Sigmoid colon (tissue), 7 donors: Measurements from ENCODE around the gene C11orf68. TPM values are rescaled to one million over a fixed set of nuclear protein-coding genes. Genes with fewer than 3 reads are reported as not detected.

ENCODE experiments used
- DNase-seq: peaks from one replicate; pipeline ENCODE4 v3.0.0-alpha.2; 2019
- H3K27ac ChIP-seq, 4 donors: fragments of 200-600 bp; sonication (generic); one replicate each; pipeline ENCODE4 v1.5.1; 2016 to 2019; ENCODE audit warnings: mild to moderate bottlenecking in 1 of 4
- H3K27me3 ChIP-seq, 3 donors: fragments of 200-600 bp; sonication (generic); one replicate each; pipeline ENCODE4 v1.5.1; 2019; ENCODE audit warnings: mild to moderate bottlenecking in 1 of 3
- H3K36me3 ChIP-seq, 4 donors: fragments of 200-600 bp; sonication (generic); one replicate each; pipeline ENCODE4 v1.5.1; 2016 to 2019
- H3K4me1 ChIP-seq, 4 donors: fragments of 200-600 bp; sonication (generic); one replicate each; pipeline ENCODE4 v1.5.1; 2017 to 2019
- H3K4me3 ChIP-seq, 4 donors: fragments of 200-600 bp; sonication (generic); one replicate each; pipeline ENCODE4 v1.5.1; 2017 to 2019; ENCODE audit warnings: mild to moderate bottlenecking in 2 of 4, moderate library complexity in 1 of 4
- H3K9me3 ChIP-seq, 4 donors: fragments of 200-600 bp in 3 of 4; sonication (generic) in 3 of 4; one replicate each; pipeline versions ENCODE4 v1.5.1 to v1.6.1; 2013 to 2019
- CTCF ChIP-seq, 4 experiments: fragments of 450-650 bp in 3 of 4; fragments of 200-600 bp in 1 of 4; IDR thresholded peaks; one replicate each; pipeline ENCODE4 v1.5.1; 2016 to 2019; ENCODE audit warnings: antibody characterized with exemption in 4 of 4, mild to moderate bottlenecking in 3 of 4, moderate library complexity in 2 of 4
- EP300 ChIP-seq, 4 donors: sonication (generic); formaldehyde crosslinking; IDR thresholded peaks; one replicate each; pipeline ENCODE4 v1.6.1; 2017; ENCODE audit warnings: antibody characterized with exemption in 4 of 4
- POLR2A ChIP-seq, 2 donors: fragments of 450-650 bp; IDR thresholded peaks; one replicate each; pipeline ENCODE4 v1.6.1; 2016; ENCODE audit warnings: antibody characterized with exemption in 2 of 2, mild to moderate bottlenecking in 2 of 2, moderate library complexity in 2 of 2
- POLR2AphosphoS5 ChIP-seq, 4 donors: sonication (generic); formaldehyde crosslinking; IDR thresholded peaks; one replicate each; pipeline ENCODE4 v1.6.1; 2017; ENCODE audit warnings: antibody characterized with exemption in 4 of 4
- whole genome bisulfite sequencing, 2 donors: extraction: QIAGEN DNeasy Blood & Tissue Kit; methylation state at CpG; one replicate each; pipeline ENCODE4 v1.1.7; 2013; 5-methylcytosine and 5-hydroxymethylcytosine counted together
- intact Hi-C: fragments of 100-400 bp; cut with DNase I; formaldehyde crosslinking; loops from one replicate; pipeline ENCODE4 v1.15.1; 2023
- polyA plus RNA-seq, 3 donors: library from polyadenylated mRNA; stranded (reverse); fragments of 200-250 nt; gene quantifications; one replicate each; pipeline ENCODE4 v1.2.3, GENCODE V29; 2013
- total RNA-seq, 4 donors: library from RNA; depleted of rRNA; stranded (reverse); fragments of >200 nt; gene quantifications; one replicate each; pipeline ENCODE4 v1.1.0, GENCODE V29; 2016
- donor health status: healthy with polysubstance abuse.
- donor health status: Bipolar disorder and iron deficiency.
- donor health status: healthy.

C11orf68 gene
- total and polyA plus RNA-seq, 7 donors = 22.1 to 36.3 (median 24.0) TPM

DNA sequence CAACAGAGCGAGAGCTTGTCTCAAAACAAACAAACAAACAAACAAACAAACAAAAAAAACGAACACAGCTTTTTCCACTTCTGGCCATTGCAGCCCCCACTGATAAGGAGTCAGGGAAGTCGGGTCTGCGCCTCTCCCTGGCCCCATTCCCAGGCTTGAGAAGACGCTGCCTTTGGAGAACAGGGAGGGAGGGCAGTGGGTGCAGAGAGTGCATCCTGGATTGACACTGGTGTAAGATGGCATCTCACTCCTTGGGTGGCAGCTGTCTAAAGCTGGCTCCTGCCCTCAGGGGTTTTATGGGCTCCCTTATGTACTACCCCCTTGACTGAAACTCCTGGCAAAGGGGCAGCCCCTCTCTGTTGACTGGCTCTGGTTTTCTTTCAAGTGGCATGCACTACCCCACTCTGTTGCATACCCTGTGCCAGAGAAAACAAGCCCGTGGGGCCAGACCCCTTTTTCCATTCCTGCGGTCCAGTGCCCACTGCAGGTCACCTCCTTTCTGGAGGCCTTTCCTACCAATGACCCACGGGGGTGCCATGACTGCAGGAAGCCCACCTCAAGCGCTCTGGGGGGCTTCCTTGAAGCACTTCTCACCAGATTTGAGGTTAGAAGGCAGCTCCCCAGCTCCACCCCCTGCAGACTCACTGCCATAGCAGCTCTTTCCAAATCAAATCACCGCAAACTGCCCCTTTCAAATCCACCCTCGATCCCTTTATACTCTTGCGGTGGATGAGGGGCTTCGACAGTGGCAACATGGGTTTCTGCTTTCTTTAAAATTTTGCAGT is 13.1 kb upstream of the C11orf68 start:
- H3K9me3 ChIP-seq = no peaks in the 10 kb centered on the region
- no peak overlapping the region for H3K27ac ChIP-seq
- no peak for TF ChIP-seq POLR2A (IDR thresholded peaks at IDR 0.05)
- TF ChIP-seq POLR2AphosphoS5 (IDR thresholded peaks at IDR 0.05) = no peak
- TF ChIP-seq CTCF (IDR thresholded peaks at IDR 0.05) = no peak
- no peak for TF ChIP-seq EP300 (IDR thresholded peaks at IDR 0.05)
- DNase-seq = no peak
- H3K4me1 ChIP-seq = no peaks in the 10 kb centered on the region
- H3K36me3 ChIP-seq = no peaks in the 10 kb centered on the region
- WGBS, 2 donors = 54 to 71% methylated on average over 13 of the region's 13 CpGs
- no peaks in the 10 kb centered on the region for H3K27me3 ChIP-seq
- intact Hi-C loops = no loop called here
- no peak overlapping the region for H3K4me3 ChIP-seq

- Histone ChIP-seq H3K9me3 (no peaks in the 10 kb centered on the region), H3K4me3 (no peak overlapping the region), H3K27me3 (no peaks in the 10 kb centered on the region), H3K4me1 (no peaks in the 10 kb centered on the region), H3K27ac (no peak overlapping the region), H3K36me3 (peaks cover 0 to under 1% (median 0%) of the 10 kb centered on the region in 4 donors)
- intact Hi-C loops = no loop called here
- no peak for DNase-seq
- WGBS, 2 donors = 55 to 78% methylated on average over 6 of the region's 6 CpGs
- TF ChIP-seq CTCF (IDR thresholded peaks at IDR 0.05) = no peak
- no peak for TF ChIP-seq EP300 (IDR thresholded peaks at IDR 0.05)
- TF ChIP-seq POLR2AphosphoS5 (IDR thresholded peaks at IDR 0.05) = no peak
- TF ChIP-seq POLR2A (IDR thresholded peaks at IDR 0.05) = no peak
Observed at GRCh38 chr11:65928667-65929066, 9.8 kb upstream of the C11orf68 start.

DNA sequence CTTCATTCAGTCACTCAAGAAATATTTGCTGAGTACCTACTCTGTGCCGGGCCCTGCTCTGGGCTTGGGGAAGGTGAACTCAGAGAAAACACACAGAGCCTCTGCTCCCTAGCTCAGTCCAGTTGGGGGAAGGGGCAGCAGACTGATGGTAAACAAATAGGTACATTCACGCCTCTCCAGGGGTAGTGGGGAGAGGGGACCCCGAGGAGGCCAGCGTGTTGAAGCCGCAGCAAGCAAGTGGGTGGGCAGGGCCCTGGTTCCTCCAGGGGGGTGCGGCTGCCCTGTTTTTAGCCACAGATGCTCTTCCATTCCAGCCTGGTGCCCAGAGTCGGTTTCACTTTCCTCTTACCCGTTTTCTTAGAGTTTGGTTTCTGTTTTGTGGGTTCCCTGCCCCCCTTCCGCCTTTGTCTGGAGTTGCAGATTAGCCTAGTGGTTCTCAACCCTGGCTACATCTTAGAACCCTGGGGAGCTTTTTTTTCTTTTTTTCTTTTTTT is 9.1 kb upstream of the C11orf68 start:
- Histone ChIP-seq H3K27me3 (no peaks in the 10 kb centered on the region), H3K9me3 (no peaks in the 10 kb centered on the region), H3K4me3 (no peak overlapping the region), H3K36me3 (peaks cover 0 to 6% (median under 1%) of the 10 kb centered on the region in 4 donors), H3K27ac (peak overlapping the region in 2 of 4 donors; percentile 17 to 34), H3K4me1 (no peaks in the 10 kb centered on the region)
- 26 to 55% methylated on average over 9 of the region's 9 CpGs for WGBS, 2 donors
- intact Hi-C loops = no loop called here
- DNase-seq = no peak
- TF ChIP-seq CTCF (IDR thresholded peaks at IDR 0.05) (no peak), EP300 (IDR thresholded peaks at IDR 0.05) (no peak), POLR2A (IDR thresholded peaks at IDR 0.05) (no peak), POLR2AphosphoS5 (IDR thresholded peaks at IDR 0.05) (no peak)

- Histone ChIP-seq H3K27ac (no peak overlapping the region), H3K4me3 (no peak overlapping the region), H3K27me3 (no peaks in the 10 kb centered on the region), H3K4me1 (peaks cover 0 to 11% (median 9%) of the 10 kb centered on the region in 4 donors), H3K9me3 (no peaks in the 10 kb centered on the region), H3K36me3 (peaks cover 0 to 31% (median 6%) of the 10 kb centered on the region in 4 donors)
- intact Hi-C loops = no loop called here
- TF ChIP-seq POLR2AphosphoS5 (IDR thresholded peaks at IDR 0.05) = no peak
- TF ChIP-seq POLR2A (IDR thresholded peaks at IDR 0.05) = no peak
- 80 to 81% methylated on average over 2 of the region's 2 CpGs for WGBS, 2 donors
- DNase-seq = no peak
Observed at GRCh38 chr11:65925397-65925796, 6.5 kb upstream of the C11orf68 start.

- no peaks in the 10 kb centered on the region for H3K27me3 ChIP-seq
- H3K4me3 ChIP-seq = no peak overlapping the region
- peaks cover 0 to 31% (median 6%) of the 10 kb centered on the region in 4 donors for H3K36me3 ChIP-seq
- 84 to 86% methylated on average over 3 of the region's 3 CpGs for WGBS, 2 donors
- DNase-seq = no peak
- H3K27ac ChIP-seq = no peak overlapping the region
- H3K4me1 ChIP-seq = peaks cover 0 to 25% (median 21%) of the 10 kb centered on the region in 4 donors
- no peak for TF ChIP-seq EP300 (IDR thresholded peaks at IDR 0.05)
- no peak for TF ChIP-seq CTCF (IDR thresholded peaks at IDR 0.05)
- no peak for TF ChIP-seq POLR2AphosphoS5 (IDR thresholded peaks at IDR 0.05)
- TF ChIP-seq POLR2A (IDR thresholded peaks at IDR 0.05) = no peak
- intact Hi-C loops = no loop called here
- H3K9me3 ChIP-seq = no peaks in the 10 kb centered on the region
Observed at GRCh38 chr11:65922565-65922964, 3.7 kb upstream of the C11orf68 start.
